Progenitor cell of endocrine pancreas (in vitro differentiated cells): ENCODE measurements around the gene S100A16. TPM values are rescaled to one million over a fixed set of nuclear protein-coding genes. Genes with fewer than 3 reads are reported as not detected.

Experiments
- DNase-seq: peaks from one replicate; pipeline ENCODE4 v3.0.0; 2021; ENCODE audit warnings: low spot score; ENCODE audit not compliant: unreplicated experiment
- H3K27ac Mint-ChIP-seq: 2 replicates; pipeline ENCODE4 v1.8.0; 2021; ENCODE audit warnings: mild to moderate bottlenecking, moderate library complexity, mixed read lengths
- H3K27me3 Mint-ChIP-seq: 2 replicates; pipeline ENCODE4 v1.8.0; 2021; ENCODE audit warnings: mixed read lengths
- H3K36me3 Mint-ChIP-seq: 2 replicates; pipeline ENCODE4 v1.8.0; 2022; ENCODE audit warnings: mixed read lengths; ENCODE audit not compliant: insufficient read depth
- H3K4me1 Mint-ChIP-seq: 2 replicates; pipeline ENCODE4 v1.8.0; 2021; ENCODE audit warnings: low read depth, mixed read lengths
- H3K4me3 Mint-ChIP-seq: 2 replicates; pipeline ENCODE4 v1.8.0; 2021; ENCODE audit warnings: low read depth, mild to moderate bottlenecking, moderate library complexity, mixed read lengths
- H3K9me3 Mint-ChIP-seq: 2 replicates; pipeline ENCODE4 v1.8.0; 2021; ENCODE audit warnings: low read depth, mixed read lengths
- total RNA-seq: library from RNA; stranded (reverse); gene quantifications from 2 replicates; pipeline ENCODE4 v1.2.1, GENCODE V29; 2021
- TF ChIP-seq, protein P1 (sequence below): fragments of 200-600 bp; sonication (generic); IDR thresholded peaks from one replicate; pipeline ENCODE4 v1.5.0; 2021; ENCODE audit warnings: antibody characterized with exemption, mild to moderate bottlenecking; ENCODE audit not compliant: unreplicated experiment

The S100A16 gene
- total RNA-seq, 1 donor from 2014 or later, result 46.8 TPM

- no peaks in the 10 kb centered on the region for H3K36me3 Mint-ChIP-seq
- no peaks in the 10 kb centered on the region for H3K27me3 Mint-ChIP-seq
- H3K27ac Mint-ChIP-seq, result peak overlapping the region; percentile 43
- H3K9me3 Mint-ChIP-seq, result no peaks in the 10 kb centered on the region
- no peak for DNase-seq
- TF ChIP-seq, protein P1, sequence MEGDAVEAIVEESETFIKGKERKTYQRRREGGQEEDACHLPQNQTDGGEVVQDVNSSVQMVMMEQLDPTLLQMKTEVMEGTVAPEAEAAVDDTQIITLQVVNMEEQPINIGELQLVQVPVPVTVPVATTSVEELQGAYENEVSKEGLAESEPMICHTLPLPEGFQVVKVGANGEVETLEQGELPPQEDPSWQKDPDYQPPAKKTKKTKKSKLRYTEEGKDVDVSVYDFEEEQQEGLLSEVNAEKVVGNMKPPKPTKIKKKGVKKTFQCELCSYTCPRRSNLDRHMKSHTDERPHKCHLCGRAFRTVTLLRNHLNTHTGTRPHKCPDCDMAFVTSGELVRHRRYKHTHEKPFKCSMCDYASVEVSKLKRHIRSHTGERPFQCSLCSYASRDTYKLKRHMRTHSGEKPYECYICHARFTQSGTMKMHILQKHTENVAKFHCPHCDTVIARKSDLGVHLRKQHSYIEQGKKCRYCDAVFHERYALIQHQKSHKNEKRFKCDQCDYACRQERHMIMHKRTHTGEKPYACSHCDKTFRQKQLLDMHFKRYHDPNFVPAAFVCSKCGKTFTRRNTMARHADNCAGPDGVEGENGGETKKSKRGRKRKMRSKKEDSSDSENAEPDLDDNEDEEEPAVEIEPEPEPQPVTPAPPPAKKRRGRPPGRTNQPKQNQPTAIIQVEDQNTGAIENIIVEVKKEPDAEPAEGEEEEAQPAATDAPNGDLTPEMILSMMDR, result no peak
- peaks cover 30% of the 10 kb centered on the region for H3K4me1 Mint-ChIP-seq
- H3K4me3 Mint-ChIP-seq, result no peak overlapping the region
These were observed 42.1 kb downstream of the S100A16 start for GRCh38 chr1:153570874-153571273.

- DNase-seq, result no peak
- H3K4me3 Mint-ChIP-seq, result no peak overlapping the region
- no peak overlapping the region for H3K27ac Mint-ChIP-seq
- H3K4me1 Mint-ChIP-seq, result peaks cover 35% of the 10 kb centered on the region
- TF ChIP-seq, protein P1, result no peak
- H3K9me3 Mint-ChIP-seq, result no peaks in the 10 kb centered on the region
- no peaks in the 10 kb centered on the region for H3K27me3 Mint-ChIP-seq
- H3K36me3 Mint-ChIP-seq, result no peaks in the 10 kb centered on the region
These were observed 43.5 kb downstream of the S100A16 start for GRCh38 chr1:153569465-153569864.

DNA sequence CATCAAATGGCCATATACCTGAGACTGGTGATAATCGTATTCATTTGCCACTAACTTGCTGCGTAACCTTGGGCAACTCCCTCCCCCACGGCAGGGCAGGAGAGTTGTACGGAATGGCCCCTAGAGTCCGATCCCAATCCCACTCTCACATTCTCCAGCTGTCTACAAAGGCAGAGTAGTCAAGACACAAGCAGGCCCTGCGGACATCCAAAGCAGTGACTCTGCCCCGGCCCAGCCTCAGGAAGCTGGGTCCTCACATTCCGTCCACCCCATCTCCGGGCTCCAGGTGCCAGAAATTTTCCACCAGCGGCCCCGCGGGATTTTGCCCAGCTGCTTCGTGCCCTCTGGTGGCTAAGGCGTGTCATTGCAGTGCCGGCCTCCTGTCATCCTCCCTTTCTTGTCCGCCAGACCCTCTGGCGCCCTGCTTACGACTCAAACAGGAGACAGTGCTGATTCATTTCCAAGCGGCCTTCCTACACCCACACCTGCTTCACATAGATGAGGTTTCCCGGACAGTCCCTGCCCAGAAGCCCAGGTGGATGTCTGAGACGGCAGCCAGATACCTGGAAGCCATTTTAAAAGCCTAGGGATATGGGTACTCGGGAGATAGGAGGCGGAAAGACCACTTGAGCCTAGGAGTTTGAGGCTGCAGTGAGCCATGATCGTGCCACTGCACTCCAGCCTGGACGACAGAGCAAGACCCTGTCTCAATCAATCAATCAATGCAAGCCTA, 44.4 kb downstream of the S100A16 start:
- H3K4me1 Mint-ChIP-seq, result peaks cover 35% of the 10 kb centered on the region

DNA sequence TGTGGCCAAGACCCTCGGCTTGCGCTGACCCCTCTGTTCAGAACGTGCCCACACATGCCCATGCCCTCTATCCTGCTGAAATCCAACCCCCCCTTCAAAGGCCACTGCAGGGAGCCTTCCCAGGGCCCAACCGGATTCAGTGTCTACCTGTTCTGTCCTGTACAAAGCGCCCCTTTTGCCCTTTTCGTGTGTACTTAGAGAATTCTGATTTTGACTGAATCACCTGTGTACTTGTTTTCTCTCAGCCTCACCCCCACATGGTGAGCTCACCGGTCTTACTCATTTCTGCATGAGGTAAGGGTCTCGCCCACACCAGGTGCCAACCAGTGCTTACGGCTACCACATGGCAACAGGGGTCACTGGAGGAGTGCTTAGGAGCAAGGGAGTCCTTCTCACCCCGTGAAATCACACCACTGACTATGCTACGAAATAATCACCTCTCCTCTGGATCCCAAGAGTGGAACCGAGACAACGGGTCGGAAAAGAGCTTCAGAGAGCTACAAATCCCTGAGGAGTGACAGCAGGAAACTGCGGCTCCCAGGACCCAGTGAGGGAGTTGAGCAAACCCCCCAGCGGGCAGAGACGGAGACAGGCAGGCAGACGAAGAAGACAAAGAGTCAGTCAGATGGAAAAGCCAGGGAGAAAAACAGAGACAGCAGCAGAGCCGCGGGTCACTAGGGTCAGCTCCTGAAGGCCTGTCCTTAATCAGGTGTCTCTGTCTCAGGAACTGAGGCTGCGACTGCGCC, 45.1 kb downstream of the S100A16 start:
- TF ChIP-seq, protein P1, result no peak
- no peak overlapping the region for H3K4me3 Mint-ChIP-seq
- H3K4me1 Mint-ChIP-seq, result peaks cover 35% of the 10 kb centered on the region
- H3K36me3 Mint-ChIP-seq, result no peaks in the 10 kb centered on the region
- H3K9me3 Mint-ChIP-seq, result no peaks in the 10 kb centered on the region
- no peak for DNase-seq
- H3K27me3 Mint-ChIP-seq, result no peaks in the 10 kb centered on the region
- peak overlapping the region; percentile 97 for H3K27ac Mint-ChIP-seq

More for the DNA sequence above, 44.4 kb downstream of the S100A16 start:
- peak; percentile 86 for DNase-seq
- no peaks in the 10 kb centered on the region for H3K9me3 Mint-ChIP-seq
- peak overlapping the region; percentile 97 for H3K27ac Mint-ChIP-seq
- H3K36me3 Mint-ChIP-seq, result no peaks in the 10 kb centered on the region
- TF ChIP-seq, protein P1, result peak; percentile 96
- no peaks in the 10 kb centered on the region for H3K27me3 Mint-ChIP-seq
- H3K4me3 Mint-ChIP-seq, result peak overlapping the region; percentile 31
